ENCODE measurements around the gene CD63. TPM values are rescaled to one million over a fixed set of nuclear protein-coding genes. Genes with fewer than 3 reads are reported as not detected.

CD63 gene
- total and polyA plus RNA-seq, 2 experiments from 2014 or later = 1,401 to 2,624 TPM

GRCh38 chr12:55746913-55747231 lies 18.1 kb upstream of the CD63 start:
- Histone ChIP-seq H3K79me2 (peaks cover 20% of the 10 kb centered on the region), H3K4me3 (no peak overlapping the region), H3K4me2 (no peak overlapping the region), H3K9me2 (replicated peaks; ENCODE audit: insufficient read depth) (no peaks in the 10 kb centered on the region), H3K27me3 (no peaks in the 10 kb centered on the region), H3K9me3 (ENCODE audit: low read depth) (no peaks in the 10 kb centered on the region), H4K20me1 (ENCODE audit: insufficient read depth, poor library complexity, severe bottlenecking) (no peaks in the 10 kb centered on the region), H3K4me1 (ENCODE audit: insufficient read depth) (peaks cover 21% of the 10 kb centered on the region), H3K36me3 (replicated peaks; ENCODE audit: insufficient read depth, low read depth) (no peaks in the 10 kb centered on the region), H2AFZ (no peak overlapping the region), H3K27ac (no peak overlapping the region)
- DNase-seq (ENCODE audit: low spot score) = no peak
- TF ChIP-seq EZH2phosphoT487 (IDR thresholded peaks at IDR 0.05; ENCODE audit: low read depth, severe bottlenecking, unreplicated experiment) (no peak), EZH2 (IDR thresholded peaks at IDR 0.05; ENCODE audit: borderline replicate concordance) (no peak), CTCF (IDR thresholded peaks at IDR 0.05; ENCODE audit: poor library complexity) (no peak)

- Histone ChIP-seq H3K79me2 (peaks cover 20% of the 10 kb centered on the region), H3K4me2 (peak overlapping the region; percentile 97), H3K27me3 (no peaks in the 10 kb centered on the region), H3K4me3 (no peak overlapping the region), H2AFZ (no peak overlapping the region), H3K27ac (peak overlapping the region; percentile 66), H3K9me3 (ENCODE audit: low read depth) (no peaks in the 10 kb centered on the region), H4K20me1 (ENCODE audit: insufficient read depth, poor library complexity, severe bottlenecking) (no peaks in the 10 kb centered on the region), H3K9me2 (replicated peaks; ENCODE audit: insufficient read depth) (no peaks in the 10 kb centered on the region), H3K4me1 (ENCODE audit: insufficient read depth) (peaks cover 21% of the 10 kb centered on the region), H3K36me3 (replicated peaks; ENCODE audit: insufficient read depth, low read depth) (no peaks in the 10 kb centered on the region)
- no peak for DNase-seq (ENCODE audit: low spot score)
- 36% methylated on average over 3 of the region's 3 CpGs for WGBS (ENCODE audit: low lambda C conversion rate, missing lambda C conversion rate)
- TF ChIP-seq EZH2phosphoT487 (IDR thresholded peaks at IDR 0.05; ENCODE audit: low read depth, severe bottlenecking, unreplicated experiment) (no peak), EZH2 (IDR thresholded peaks at IDR 0.05; ENCODE audit: borderline replicate concordance) (no peak), CTCF (IDR thresholded peaks at IDR 0.05; ENCODE audit: poor library complexity) (no peak)
Measured at GRCh38 chr12:55746174-55746912, 17.5 kb upstream of the CD63 start.

GRCh38 chr12:55745361-55746173 lies 16.8 kb upstream of the CD63 start:
- Histone ChIP-seq H3K4me1 (ENCODE audit: insufficient read depth) (peaks cover 21% of the 10 kb centered on the region), H3K27me3 (no peaks in the 10 kb centered on the region), H3K9me3 (ENCODE audit: low read depth) (no peaks in the 10 kb centered on the region), H3K27ac (peak overlapping the region; percentile 66), H3K9me2 (replicated peaks; ENCODE audit: insufficient read depth) (no peaks in the 10 kb centered on the region), H3K4me3 (no peak overlapping the region), H2AFZ (no peak overlapping the region), H3K4me2 (peak overlapping the region; percentile 97), H3K79me2 (peaks cover 20% of the 10 kb centered on the region), H3K36me3 (replicated peaks; ENCODE audit: insufficient read depth, low read depth) (no peaks in the 10 kb centered on the region), H4K20me1 (ENCODE audit: insufficient read depth, poor library complexity, severe bottlenecking) (no peaks in the 10 kb centered on the region)
- TF ChIP-seq EZH2phosphoT487 (IDR thresholded peaks at IDR 0.05; ENCODE audit: low read depth, severe bottlenecking, unreplicated experiment) (no peak), EZH2 (IDR thresholded peaks at IDR 0.05; ENCODE audit: borderline replicate concordance) (no peak), CTCF (IDR thresholded peaks at IDR 0.05; ENCODE audit: poor library complexity) (no peak)
- WGBS (ENCODE audit: low lambda C conversion rate, missing lambda C conversion rate) = 7% methylated on average over 9 of the region's 13 CpGs
- peak; percentile 70 for DNase-seq (ENCODE audit: low spot score)

Measured in hepatocyte (in vitro differentiated cells).